GM23338 (cell line): ENCODE results near the gene SLBP. TPM values are rescaled to one million over a fixed set of nuclear protein-coding genes. Genes with fewer than 3 reads are reported as not detected.

Experiments used
- ATAC-seq: fragments of 200-7000 bp; cut with Tn5 transposase; 3 replicates; pipeline ENCODE4 v1.9.1; 2020
- DNase-seq: peaks from one replicate; pipeline ENCODE4 v3.0.0-alpha.2; 2015; ENCODE audit warnings: low spot score
- H2AFZ ChIP-seq: fragments of 200-600 bp; sonication (generic); 2 replicates; pipeline ENCODE4 v1.8.0; 2016; ENCODE audit warnings: antibody characterized with exemption, mild to moderate bottlenecking, moderate library complexity
- H3F3A ChIP-seq: fragments of 200-600 bp; sonication (generic); replicated peaks from 2 replicates; pipeline ENCODE4 v1.8.0; 2017; ENCODE audit warnings: antibody characterized with exemption, mixed run types, low read depth
- H3K27ac ChIP-seq: fragments of 200-600 bp; sonication (generic); 2 replicates; pipeline ENCODE4 v1.6.1; 2016; ENCODE audit warnings: low read depth
- H3K27me3 ChIP-seq: fragments of 200-600 bp; sonication (generic); 2 replicates; pipeline ENCODE4 v1.8.0; 2016; ENCODE audit warnings: mild to moderate bottlenecking, mixed run types, moderate library complexity; ENCODE audit not compliant: insufficient read depth
- H3K36me3 ChIP-seq: fragments of 200-600 bp; sonication (generic); 2 replicates; pipeline ENCODE4 v1.8.0; 2016; ENCODE audit warnings: mild to moderate bottlenecking; ENCODE audit not compliant: insufficient read depth
- H3K4me1 ChIP-seq: fragments of 200-600 bp; sonication (generic); 2 replicates; pipeline ENCODE4 v1.8.0; 2016; ENCODE audit warnings: mild to moderate bottlenecking, moderate library complexity; ENCODE audit not compliant: insufficient read depth
- H3K4me2 ChIP-seq: fragments of 200-600 bp; sonication (generic); 2 replicates; pipeline ENCODE4 v1.7.1; 2017; ENCODE audit warnings: mixed run types
- H3K4me3 ChIP-seq: fragments of 200-600 bp; sonication (generic); 2 replicates; pipeline ENCODE4 v1.6.1; 2016; ENCODE audit warnings: mixed run types
- H3K79me2 ChIP-seq: fragments of 200-600 bp; sonication (generic); replicated peaks from 2 replicates; pipeline ENCODE4 v1.8.0; 2017; ENCODE audit warnings: mild to moderate bottlenecking; ENCODE audit not compliant: insufficient read depth
- H3K9me2 ChIP-seq: fragments of 200-600 bp; sonication (generic); 2 replicates; pipeline ENCODE4 v1.8.0; 2017; ENCODE audit not compliant: insufficient read depth
- H4K20me1 ChIP-seq: fragments of 200-600 bp; sonication (generic); replicated peaks from 2 replicates; pipeline ENCODE4 v1.8.0; 2017; ENCODE audit warnings: mild to moderate bottlenecking; ENCODE audit not compliant: insufficient read depth
- H3K27ac Mint-ChIP-seq: 2 replicates; pipeline ENCODE4 v1.8.0; 2020; ENCODE audit warnings: inconsistent platforms, mild to moderate bottlenecking, moderate library complexity, mixed read lengths
- H3K27me3 Mint-ChIP-seq: 3 replicates; pipeline ENCODE4 v1.8.0; 2022; ENCODE audit warnings: low read depth, mild to moderate bottlenecking, moderate library complexity, mixed read lengths, inconsistent platforms; ENCODE audit not compliant: insufficient read depth, poor library complexity
- H3K36me3 Mint-ChIP-seq: 3 replicates; pipeline ENCODE4 v1.8.0; 2021; ENCODE audit warnings: low read depth, mild to moderate bottlenecking, inconsistent platforms, moderate library complexity, mixed read lengths
- H3K4me1 Mint-ChIP-seq: 3 replicates; pipeline ENCODE4 v1.8.0; 2020; ENCODE audit warnings: mild to moderate bottlenecking, inconsistent platforms, mixed read lengths
- H3K4me3 Mint-ChIP-seq: 3 replicates; pipeline ENCODE4 v1.8.0; 2021; ENCODE audit warnings: moderate library complexity, mild to moderate bottlenecking, inconsistent platforms, mixed read lengths
- H3K9me3 Mint-ChIP-seq: 3 replicates; pipeline ENCODE4 v1.8.0; 2020; ENCODE audit warnings: moderate library complexity, mild to moderate bottlenecking, inconsistent platforms, mixed read lengths
- CREB1 ChIP-seq: fragments of 250-450 bp; sonication (Bioruptor Pico); IDR thresholded peaks from 2 replicates; pipeline ENCODE4 v1.5.0; 2020; ENCODE audit warnings: low read depth, mild to moderate bottlenecking, moderate library complexity
- ETS1 ChIP-seq: IDR thresholded peaks from 2 replicates; pipeline ENCODE4 v1.6.1; 2016; ENCODE audit warnings: antibody characterized with exemption
- EZH2 ChIP-seq: fragments of 200-600 bp; sonication (generic); IDR thresholded peaks from one replicate; pipeline ENCODE4 v1.8.0; 2017; ENCODE audit warnings: antibody characterized with exemption, mild to moderate bottlenecking, low read depth; ENCODE audit not compliant: unreplicated experiment
- POLR2AphosphoS5 ChIP-seq: IDR thresholded peaks from 2 replicates; pipeline ENCODE4 v1.6.1; 2016; ENCODE audit warnings: antibody characterized with exemption, low read depth
- REST ChIP-seq: IDR thresholded peaks from one replicate; pipeline ENCODE4 v1.6.1; 2018; ENCODE audit warnings: antibody characterized with exemption; ENCODE audit not compliant: unreplicated experiment
- STAT1 ChIP-seq: IDR thresholded peaks from one replicate; pipeline ENCODE4 v1.6.1; 2016; ENCODE audit warnings: antibody characterized with exemption; ENCODE audit not compliant: unreplicated experiment
- ZNF114 ChIP-seq: fragments of 250-450 bp; sonication (Bioruptor Pico); IDR thresholded peaks from 2 replicates; pipeline ENCODE4 v1.5.0; 2020; ENCODE audit warnings: mild to moderate bottlenecking, moderate library complexity
- ZNF331 ChIP-seq: fragments of 250-450 bp; sonication (Bioruptor Pico); IDR thresholded peaks from 2 replicates; pipeline ENCODE4 v1.5.0; 2020; ENCODE audit warnings: low read depth, mild to moderate bottlenecking, moderate library complexity
- polyA plus RNA-seq: library from polyadenylated mRNA; unstranded; fragments of >200 nt; fragmentation: Nextera tagmentation; extraction: Ambion mirVana; gene quantifications from 2 replicates; pipeline ENCODE4 v1.2.1, GENCODE V29; 2016
- total RNA-seq: library from RNA; depleted of rRNA; stranded (reverse); fragments of >200 nt; shearing (Covaris generic); gene quantifications from 2 replicates; pipeline ENCODE4 v1.2.3, GENCODE V29; 2014
- TF ChIP-seq, protein P1 (sequence below), 2 experiments: fragments of 200-600 bp in 1 of 2; sonication (generic) in 1 of 2; conservative IDR thresholded peaks; 2 replicates each; pipeline versions ENCODE4 v1.5.1 to v1.6.1; 2016 to 2017; ENCODE audit warnings: antibody characterized with exemption in 2 of 2, low read depth in 2 of 2, mild to moderate bottlenecking in 2 of 2, moderate library complexity in 1 of 2
- TF ChIP-seq, protein P2 (sequence below): fragments of 250-450 bp; sonication (Bioruptor Pico); IDR thresholded peaks from 2 replicates; pipeline ENCODE4 v1.5.0; 2020; ENCODE audit warnings: mild to moderate bottlenecking, moderate library complexity

SLBP gene
- total and polyA plus RNA-seq, 2 experiments from 2014 or later: 54.4 to 58.6 TPM

DNA sequence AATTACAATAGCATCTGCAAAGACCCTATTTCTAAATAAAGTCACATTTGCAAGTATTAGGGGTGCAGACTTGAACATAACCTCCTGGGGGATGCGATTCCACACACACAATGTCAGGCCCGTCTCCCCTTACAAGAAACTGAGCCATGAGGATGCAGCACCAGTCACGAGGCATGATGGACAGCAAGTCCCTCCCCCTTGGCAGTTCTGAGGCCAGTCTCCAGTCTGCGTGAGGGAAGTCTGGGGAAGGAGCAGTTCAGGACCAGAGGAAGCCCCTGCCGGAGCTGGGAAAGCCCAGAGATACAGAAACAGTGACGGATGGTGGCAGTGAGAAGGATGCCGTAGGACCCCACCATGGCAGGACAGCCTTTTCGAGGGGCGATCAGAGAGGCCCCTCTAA lies 37.4 kb downstream of the SLBP start:
- Mint-ChIP-seq H3K4me1 (peaks cover 13% of the 10 kb centered on the region), H3K27ac (no peak overlapping the region; the same call in 1 of the 2 replicates), H3K4me3 (no peak overlapping the region), H3K36me3 (no peaks in the 10 kb centered on the region), H3K9me3 (no peaks in the 10 kb centered on the region), H3K27me3 (peaks cover 10% of the 10 kb centered on the region)
- Histone ChIP-seq H3K9me2 (no peaks in the 10 kb centered on the region), H3K27me3 (no peaks in the 10 kb centered on the region), H3F3A (no peaks in the 10 kb centered on the region), H3K4me3 (no peak overlapping the region), H3K27ac (no peak overlapping the region), H3K36me3 (no peaks in the 10 kb centered on the region), H3K4me2 (no peak overlapping the region), H2AFZ (no peak overlapping the region), H3K79me2 (no peaks in the 10 kb centered on the region), H4K20me1 (no peaks in the 10 kb centered on the region), H3K4me1 (no peaks in the 10 kb centered on the region)
- DNase-seq (no peak), ATAC-seq (peak; percentile 72)
- no peak for TF ChIP-seq ZNF114 (CRISPR knock-in tag)
- no peak for TF ChIP-seq POLR2AphosphoS5
- TF ChIP-seq, protein P1, sequence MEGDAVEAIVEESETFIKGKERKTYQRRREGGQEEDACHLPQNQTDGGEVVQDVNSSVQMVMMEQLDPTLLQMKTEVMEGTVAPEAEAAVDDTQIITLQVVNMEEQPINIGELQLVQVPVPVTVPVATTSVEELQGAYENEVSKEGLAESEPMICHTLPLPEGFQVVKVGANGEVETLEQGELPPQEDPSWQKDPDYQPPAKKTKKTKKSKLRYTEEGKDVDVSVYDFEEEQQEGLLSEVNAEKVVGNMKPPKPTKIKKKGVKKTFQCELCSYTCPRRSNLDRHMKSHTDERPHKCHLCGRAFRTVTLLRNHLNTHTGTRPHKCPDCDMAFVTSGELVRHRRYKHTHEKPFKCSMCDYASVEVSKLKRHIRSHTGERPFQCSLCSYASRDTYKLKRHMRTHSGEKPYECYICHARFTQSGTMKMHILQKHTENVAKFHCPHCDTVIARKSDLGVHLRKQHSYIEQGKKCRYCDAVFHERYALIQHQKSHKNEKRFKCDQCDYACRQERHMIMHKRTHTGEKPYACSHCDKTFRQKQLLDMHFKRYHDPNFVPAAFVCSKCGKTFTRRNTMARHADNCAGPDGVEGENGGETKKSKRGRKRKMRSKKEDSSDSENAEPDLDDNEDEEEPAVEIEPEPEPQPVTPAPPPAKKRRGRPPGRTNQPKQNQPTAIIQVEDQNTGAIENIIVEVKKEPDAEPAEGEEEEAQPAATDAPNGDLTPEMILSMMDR (conservative IDR thresholded peaks at IDR 0.05; ENCODE audit: low read depth in 2 of 2): no peak
- TF ChIP-seq EZH2: no peak
- no peak for TF ChIP-seq STAT1
- no peak for TF ChIP-seq REST
- TF ChIP-seq CREB1 (CRISPR knock-in tag): no peak

DNA sequence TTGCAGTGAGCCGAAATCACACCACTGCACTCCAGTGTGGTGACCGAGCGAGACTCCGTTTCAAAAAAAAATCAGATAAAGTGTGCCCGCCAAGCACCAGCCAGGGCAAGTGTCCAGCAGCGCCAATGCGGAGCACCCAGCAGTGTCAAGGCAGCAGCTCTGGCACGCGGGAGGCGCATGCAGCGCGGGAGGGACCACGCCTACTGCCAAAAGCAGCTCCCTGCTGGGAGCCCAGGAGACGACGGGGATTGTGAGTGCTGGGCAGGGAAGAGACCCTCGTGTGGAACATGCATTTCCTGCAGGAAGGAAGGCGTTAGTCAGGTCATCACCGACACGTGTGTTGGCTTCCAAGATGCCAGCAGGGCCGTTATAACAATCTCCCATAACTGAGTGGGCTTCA lies 38.4 kb downstream of the SLBP start:
- no peaks in the 10 kb centered on the region for H3K36me3 ChIP-seq
- H3K4me2 ChIP-seq: no peak overlapping the region
- peaks cover 16% of the 10 kb centered on the region for H3K4me1 Mint-ChIP-seq
- no peak overlapping the region for H3K4me3 Mint-ChIP-seq
- H3K4me3 ChIP-seq: no peak overlapping the region
- H3K27me3 ChIP-seq: no peaks in the 10 kb centered on the region
- peaks cover 13% of the 10 kb centered on the region for H3K27me3 Mint-ChIP-seq
- H4K20me1 ChIP-seq: no peaks in the 10 kb centered on the region
- DNase-seq (no peak), ATAC-seq (no peak)
- H3K27ac ChIP-seq: no peak overlapping the region
- no peaks in the 10 kb centered on the region for H3F3A ChIP-seq
- no peaks in the 10 kb centered on the region for H3K9me2 ChIP-seq
- no peaks in the 10 kb centered on the region for H3K9me3 Mint-ChIP-seq
- no peak overlapping the region for H3K27ac Mint-ChIP-seq
- H3K4me1 ChIP-seq: no peaks in the 10 kb centered on the region
- no peaks in the 10 kb centered on the region for H3K79me2 ChIP-seq
- no peak overlapping the region for H2AFZ ChIP-seq
- H3K36me3 Mint-ChIP-seq: no peaks in the 10 kb centered on the region
- TF ChIP-seq, protein P2, sequence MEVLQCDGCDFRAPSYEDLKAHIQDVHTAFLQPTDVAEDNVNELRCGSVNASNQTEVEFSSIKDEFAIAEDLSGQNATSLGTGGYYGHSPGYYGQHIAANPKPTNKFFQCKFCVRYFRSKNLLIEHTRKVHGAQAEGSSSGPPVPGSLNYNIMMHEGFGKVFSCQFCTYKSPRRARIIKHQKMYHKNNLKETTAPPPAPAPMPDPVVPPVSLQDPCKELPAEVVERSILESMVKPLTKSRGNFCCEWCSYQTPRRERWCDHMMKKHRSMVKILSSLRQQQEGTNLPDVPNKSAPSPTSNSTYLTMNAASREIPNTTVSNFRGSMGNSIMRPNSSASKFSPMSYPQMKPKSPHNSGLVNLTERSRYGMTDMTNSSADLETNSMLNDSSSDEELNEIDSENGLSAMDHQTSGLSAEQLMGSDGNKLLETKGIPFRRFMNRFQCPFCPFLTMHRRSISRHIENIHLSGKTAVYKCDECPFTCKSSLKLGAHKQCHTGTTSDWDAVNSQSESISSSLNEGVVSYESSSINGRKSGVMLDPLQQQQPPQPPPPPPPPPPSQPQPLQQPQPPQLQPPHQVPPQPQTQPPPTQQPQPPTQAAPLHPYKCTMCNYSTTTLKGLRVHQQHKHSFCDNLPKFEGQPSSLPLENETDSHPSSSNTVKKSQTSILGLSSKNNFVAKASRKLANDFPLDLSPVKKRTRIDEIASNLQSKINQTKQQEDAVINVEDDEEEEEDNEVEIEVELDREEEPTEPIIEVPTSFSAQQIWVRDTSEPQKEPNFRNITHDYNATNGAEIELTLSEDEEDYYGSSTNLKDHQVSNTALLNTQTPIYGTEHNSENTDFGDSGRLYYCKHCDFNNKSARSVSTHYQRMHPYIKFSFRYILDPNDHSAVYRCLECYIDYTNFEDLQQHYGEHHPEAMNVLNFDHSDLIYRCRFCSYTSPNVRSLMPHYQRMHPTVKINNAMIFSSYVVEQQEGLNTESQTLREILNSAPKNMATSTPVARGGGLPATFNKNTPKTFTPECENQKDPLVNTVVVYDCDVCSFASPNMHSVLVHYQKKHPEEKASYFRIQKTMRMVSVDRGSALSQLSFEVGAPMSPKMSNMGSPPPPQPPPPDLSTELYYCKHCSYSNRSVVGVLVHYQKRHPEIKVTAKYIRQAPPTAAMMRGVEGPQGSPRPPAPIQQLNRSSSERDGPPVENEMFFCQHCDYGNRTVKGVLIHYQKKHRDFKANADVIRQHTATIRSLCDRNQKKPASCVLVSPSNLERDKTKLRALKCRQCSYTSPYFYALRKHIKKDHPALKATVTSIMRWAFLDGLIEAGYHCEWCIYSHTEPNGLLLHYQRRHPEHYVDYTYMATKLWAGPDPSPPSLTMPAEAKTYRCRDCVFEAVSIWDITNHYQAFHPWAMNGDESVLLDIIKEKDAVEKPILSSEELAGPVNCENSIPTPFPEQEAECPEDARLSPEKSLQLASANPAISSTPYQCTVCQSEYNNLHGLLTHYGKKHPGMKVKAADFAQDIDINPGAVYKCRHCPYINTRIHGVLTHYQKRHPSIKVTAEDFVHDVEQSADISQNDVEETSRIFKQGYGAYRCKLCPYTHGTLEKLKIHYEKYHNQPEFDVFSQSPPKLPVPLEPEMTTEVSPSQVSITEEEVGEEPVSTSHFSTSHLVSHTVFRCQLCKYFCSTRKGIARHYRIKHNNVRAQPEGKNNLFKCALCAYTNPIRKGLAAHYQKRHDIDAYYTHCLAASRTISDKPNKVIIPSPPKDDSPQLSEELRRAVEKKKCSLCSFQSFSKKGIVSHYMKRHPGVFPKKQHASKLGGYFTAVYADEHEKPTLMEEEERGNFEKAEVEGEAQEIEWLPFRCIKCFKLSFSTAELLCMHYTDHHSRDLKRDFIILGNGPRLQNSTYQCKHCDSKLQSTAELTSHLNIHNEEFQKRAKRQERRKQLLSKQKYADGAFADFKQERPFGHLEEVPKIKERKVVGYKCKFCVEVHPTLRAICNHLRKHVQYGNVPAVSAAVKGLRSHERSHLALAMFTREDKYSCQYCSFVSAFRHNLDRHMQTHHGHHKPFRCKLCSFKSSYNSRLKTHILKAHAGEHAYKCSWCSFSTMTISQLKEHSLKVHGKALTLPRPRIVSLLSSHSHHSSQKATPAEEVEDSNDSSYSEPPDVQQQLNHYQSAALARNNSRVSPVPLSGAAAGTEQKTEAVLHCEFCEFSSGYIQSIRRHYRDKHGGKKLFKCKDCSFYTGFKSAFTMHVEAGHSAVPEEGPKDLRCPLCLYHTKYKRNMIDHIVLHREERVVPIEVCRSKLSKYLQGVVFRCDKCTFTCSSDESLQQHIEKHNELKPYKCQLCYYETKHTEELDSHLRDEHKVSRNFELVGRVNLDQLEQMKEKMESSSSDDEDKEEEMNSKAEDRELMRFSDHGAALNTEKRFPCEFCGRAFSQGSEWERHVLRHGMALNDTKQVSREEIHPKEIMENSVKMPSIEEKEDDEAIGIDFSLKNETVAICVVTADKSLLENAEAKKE (CRISPR knock-in tag): no peak
- TF ChIP-seq ZNF331 (no peak), STAT1 (no peak), EZH2 (no peak), ETS1 (no peak)
